K562 (cell line): ENCODE results near the gene PCSK6. TPM values are rescaled to one million over a fixed set of nuclear protein-coding genes. Genes with fewer than 3 reads are reported as not detected.

Experiments used
- ATAC-seq: fragments of 200-7000 bp; cut with Tn5 transposase; 3 replicates; pipeline ENCODE4 v1.9.1; 2020; ENCODE audit warnings: moderate library complexity
- BruUV-seq: library from RNA; stranded (reverse); fragments of 400-500 nt; replicated peaks from 2 replicates; lab custom pipeline; 2021; lab: Mats Ljungman, UMichigan
- CTCF ChIA-PET: fragments of 300-600 bp; formaldehyde crosslinking; extraction: SDS; loops from one replicate; lab custom pipeline; 2021; ENCODE audit warnings: low intra/inter-chr PET ratio; lab: Yijun Ruan, JAX
- POLR2A ChIA-PET: fragments of 300-600, 350-650 bp; sonication (Branson Sonifier 250); formaldehyde crosslinking; extraction: SDS; loops from one replicate; lab custom pipeline; 2021; ENCODE audit warnings: antibody characterized with exemption, inconsistent platforms; lab: Yijun Ruan, JAX
- DNase-seq, 4 experiments: peaks; one replicate each; pipeline versions ENCODE4 v3.0.0 to v3.0.0-alpha.2; 2011 to 2018; ENCODE audit warnings: low spot score in 3 of 4, mixed read lengths in 3 of 4; ENCODE audit errors: extremely low read depth in 1 of 4
- FAIRE-seq: peaks from 2 replicates; lab custom pipeline; 2011; peaks lifted over from hg19 to GRCh38; lab: Jason Lieb, UNC
- H2AFZ ChIP-seq: 2 replicates; pipeline ENCODE4 v1.6.0; 2011; ENCODE audit warnings: low read depth, low read length, control low read depth, inconsistent platforms
- H3K27ac ChIP-seq: fragments of 200-600 bp; 3 replicates; pipeline ENCODE4 v1.8.0; 2011; ENCODE audit warnings: low read depth, mild to moderate bottlenecking, control low read depth, inconsistent platforms, low read length, moderate library complexity, mixed read lengths; ENCODE audit errors: extremely low read depth
- H3K27me3 ChIP-seq, 2 experiments: fragments of 300-600 bp in 1 of 2; 2 replicates in 1 of 2; 3 replicates in 1 of 2; pipeline versions ENCODE4 v1.6.0 to v1.8.0; 2011; ENCODE audit warnings: inconsistent platforms in 2 of 2, low read length in 2 of 2, mild to moderate bottlenecking in 1 of 2, mixed read lengths in 1 of 2, moderate library complexity in 1 of 2; ENCODE audit not compliant: control insufficient read depth in 2 of 2, insufficient read depth in 2 of 2
- H3K36me3 ChIP-seq: fragments of 300-600 bp; 3 replicates; pipeline ENCODE4 v1.8.0; 2011; ENCODE audit warnings: mild to moderate bottlenecking, low read length, inconsistent platforms; ENCODE audit not compliant: control insufficient read depth, insufficient read depth
- H3K4me1 ChIP-seq, 2 experiments: fragments of 200-600 bp in 1 of 2; replicated peaks in 1 of 2; 2 replicates in 1 of 2; 3 replicates in 1 of 2; pipeline versions ENCODE4 v1.5.1 to v1.8.0; 2011; ENCODE audit warnings: inconsistent platforms in 2 of 2, low read length in 2 of 2, mild to moderate bottlenecking in 1 of 2, mixed read lengths in 1 of 2, moderate library complexity in 1 of 2; ENCODE audit not compliant: control insufficient read depth in 2 of 2, insufficient read depth in 2 of 2
- H3K4me2 ChIP-seq: 2 replicates; pipeline ENCODE4 v1.6.1; 2011; ENCODE audit warnings: low read length, control low read depth, inconsistent platforms, mixed read lengths; ENCODE audit not compliant: insufficient read depth
- H3K4me3 ChIP-seq: fragments of 200-600 bp; sonication (generic), shearing (Covaris generic); 2 replicates; pipeline ENCODE4 v1.5.1; 2016; ENCODE audit warnings: control low read depth, inconsistent platforms
- H3K79me2 ChIP-seq: fragments of 200-600 bp; 3 replicates; pipeline ENCODE4 v1.8.0; 2011; ENCODE audit warnings: low read length, inconsistent platforms; ENCODE audit not compliant: control insufficient read depth, insufficient read depth
- H3K9ac ChIP-seq, 2 experiments: 2 replicates each; pipeline versions ENCODE4 v1.6.0 to v1.6.1; 2011; ENCODE audit warnings: low read depth in 2 of 2, low read length in 2 of 2, control low read depth in 1 of 2, inconsistent platforms in 1 of 2, mild to moderate bottlenecking in 1 of 2, mixed read lengths in 1 of 2; ENCODE audit not compliant: insufficient read depth in 1 of 2
- H3K9me1 ChIP-seq: one replicate; pipeline ENCODE4 v1.6.0; 2011; ENCODE audit warnings: inconsistent platforms, mild to moderate bottlenecking, low read length, moderate library complexity; ENCODE audit not compliant: control insufficient read depth, insufficient read depth
- H3K9me3 ChIP-seq: replicated peaks from 2 replicates; pipeline ENCODE4 v1.5.1; 2011; ENCODE audit warnings: low read depth, low read length, inconsistent platforms; ENCODE audit not compliant: control insufficient read depth, insufficient read depth
- H4K20me1 ChIP-seq: replicated peaks from 2 replicates; pipeline ENCODE4 v1.6.1; 2011; ENCODE audit warnings: low read length, inconsistent platforms, mixed read lengths; ENCODE audit not compliant: control insufficient read depth, insufficient read depth
- CLOCK ChIP-seq: fragments of 250-450 bp; sonication (Bioruptor Pico); IDR thresholded peaks from 2 replicates; pipeline ENCODE4 v1.4.0; 2020; ENCODE audit warnings: mild to moderate bottlenecking, moderate library complexity, borderline replicate concordance
- PATZ1 ChIP-seq: fragments of 250-450 bp; sonication (Bioruptor Pico); IDR thresholded peaks from 2 replicates; pipeline ENCODE4 v1.5.0; 2020; ENCODE audit warnings: mild to moderate bottlenecking, borderline replicate concordance
- RHOXF2B ChIP-seq: fragments of 250-450 bp; sonication (Bioruptor Pico); conservative IDR thresholded peaks from 2 replicates; pipeline ENCODE4 v1.5.1; 2021
- SPI1 ChIP-seq: IDR thresholded peaks from 2 replicates; pipeline ENCODE4 v1.6.1; 2011; ENCODE audit warnings: low read depth, low read length, control low read depth, borderline replicate concordance
- TAF9B ChIP-seq: fragments of 450-650 bp; IDR thresholded peaks from 2 replicates; pipeline ENCODE4 v1.6.1; 2018; ENCODE audit warnings: mild to moderate bottlenecking; ENCODE audit not compliant: partially characterized antibody
- TCFL5 ChIP-seq: fragments of 250-450 bp; sonication (Bioruptor Pico); conservative IDR thresholded peaks from 2 replicates; pipeline ENCODE4 v1.6.1; 2021; ENCODE audit warnings: mild to moderate bottlenecking, moderate library complexity, matching md5 sums
- WGBS: fragments of 100-300 bp; shearing (Covaris generic); methylation state at CpG from one replicate; pipeline ENCODE4 v1.1.6; 2016; ENCODE audit warnings: low coverage, mixed read lengths; ENCODE audit not compliant: insufficient coverage; ENCODE audit errors: missing lambda C conversion rate; 5-methylcytosine and 5-hydroxymethylcytosine counted together
- in situ Hi-C: fragments of 300-500 bp; cut with MboI; formaldehyde crosslinking; loops from 4 replicates; pipeline ENCODE4 v1.15.0; 2018; ENCODE audit warnings: inconsistent platforms, mixed read lengths
- intact Hi-C: fragments of 100-400 bp; cut with micrococcal nuclease; formaldehyde crosslinking; loops from 2 replicates; pipeline ENCODE4 v1.14.2; 2022
- polyA plus RNA-seq, 8 experiments: library from polyadenylated mRNA; depleted of rRNA in 4 of 8; stranded (reverse) in 5 of 8; unstranded in 3 of 8; fragments of >200 nt; fragmentation: Nextera tagmentation in 2 of 8; fragmentation: Illumina TruSeq in 1 of 8; extraction: Ambion mirVana in 2 of 8; extraction: Trizol in 1 of 8; gene quantifications; 2 replicates each; pipeline versions ENCODE4 v1.2.1 to v1.2.3, GENCODE V29; 2011 to 2014; ENCODE audit warnings: inconsistent platforms in 1 of 8, missing spikeins in 1 of 8
- total RNA-seq, 7 experiments: library from RNA; depleted of rRNA in 6 of 7; stranded (reverse); fragments of >200 nt in 6 of 7; fragmentation: Illumina TruSeq in 2 of 7; extraction: Trizol in 2 of 7; gene quantifications; 2 replicates each; pipeline versions ENCODE4 v1.2.1 to v1.2.3, GENCODE V29; 2011 to 2021; ENCODE audit warnings: low replicate concordance in 1 of 7

The PCSK6 gene
- total and polyA plus RNA-seq, 9 of the 15 experiments (the other 6 are each of a cell fraction or from before 2014, with no cell fraction given) = 2.2 to 32.6 (median 14.5) TPM

- TF ChIP-seq CLOCK (CRISPR knock-in tag) = no peak
- TF ChIP-seq TAF9B = peak; percentile 72
Observed at GRCh38 chr15:101445562-101446517, 43.7 kb downstream of the PCSK6 start (continued).

- Histone ChIP-seq H3K27ac (no peak overlapping the region; the same call in 2 of the 3 replicates), H3K79me2 (peaks cover 3% of the 10 kb centered on the region; the same call in 1 of the 3 replicates), H3K36me3 (peaks cover 14% of the 10 kb centered on the region; the same call in 2 of the 3 replicates), H3K9ac (no peak overlapping the region), H3K27me3 (no peaks in the 10 kb centered on the region), H2AFZ (no peak overlapping the region), H3K9me3 (no peaks in the 10 kb centered on the region), H3K4me2 (no peak overlapping the region), H3K4me3 (no peak overlapping the region), H4K20me1 (no peaks in the 10 kb centered on the region), H3K4me1 (peaks cover 25% of the 10 kb centered on the region in 2 experiments; a peak in 4 of 5 replicates), H3K9me1 (no peaks in the 10 kb centered on the region)
- BruUV-seq = no TSS peak
- no peak for TF ChIP-seq TCFL5
- TF ChIP-seq RHOXF2B (CRISPR knock-in tag) = no peak
- TF ChIP-seq PATZ1 = no peak
- TF ChIP-seq SPI1 = peak; percentile 11; the same call in 1 of the 2 replicates
- 79% methylated on average over 10 of the region's 12 CpGs for WGBS
- FAIRE-seq = peak; percentile 19
- POLR2A ChIA-PET = interaction anchor here (0.7 to 1.1 kb wide), 2 partner anchors 11 to 37 kb away, joined by 3 to 4 read pairs; no protein-coding TSS in a partner anchor
- ATAC-seq = no peak
- in situ Hi-C loops = no loop called here
- intact Hi-C loops = loop anchor here (5.0 kb wide), 1 partner anchor 42 kb away; the partner anchor contains the start of gene PCSK6
- CTCF ChIA-PET = no interaction called here
- no peak for DNase-seq
Observed at GRCh38 chr15:101444807-101445508, 44.5 kb downstream of the PCSK6 start.
